HG03439 (cell line): ENCODE data around the gene LILRB5.
"Not testable (repeated sequence)": the region's sequence is repeated elsewhere in the genome, so short reads cannot be mapped to it uniquely, and the experiment has no call there.

Experiments
- ATAC-seq: cut with Tn5 transposase; IDR thresholded peaks from one replicate; pipeline ENCODE4 v1.9.1; 2021; ENCODE audit warnings: mild to moderate bottlenecking, moderate library complexity; ENCODE audit not compliant: unreplicated experiment

LILRB5 gene

GRCh38 chr19:54245936-54246335, 11.1 kb downstream of the LILRB5 start:
- ATAC-seq: no peak

- not testable (repeated sequence) for ATAC-seq
Measured at GRCh38 chr19:54243809-54244208, 13.3 kb downstream of the LILRB5 start.

- not testable (repeated sequence) for ATAC-seq
Measured at GRCh38 chr19:54242646-54243045, 14.4 kb downstream of the LILRB5 start, which contains the start of gene LILRA6. Gene LILRA6 (minus strand): TSS chr19:54242790.

- ATAC-seq: not testable (repeated sequence)
Measured at GRCh38 chr19:54242234-54242633, 14.8 kb downstream of the LILRB5 start.

- not testable (repeated sequence) for ATAC-seq
Measured at GRCh38 chr19:54240372-54241336, 16.4 kb downstream of the LILRB5 start.

GRCh38 chr19:54239491-54240371, 17.3 kb downstream of the LILRB5 start:
- not testable (repeated sequence) for ATAC-seq

- no peak for ATAC-seq
Measured at GRCh38 chr19:54233941-54234340, 23.1 kb downstream of the LILRB5 start.

GRCh38 chr19:54231077-54231931, 25.8 kb downstream of the LILRB5 start:
- ATAC-seq: no peak

- no peak for ATAC-seq
Measured at GRCh38 chr19:54230031-54230430, 27.0 kb downstream of the LILRB5 start.

- ATAC-seq: no peak
Measured at GRCh38 chr19:54229146-54229545, 27.9 kb downstream of the LILRB5 start.

GRCh38 chr19:54224619-54225018, 32.5 kb downstream of the LILRB5 start:
- not testable (repeated sequence) for ATAC-seq

- not testable (repeated sequence) for ATAC-seq
Measured at GRCh38 chr19:54223937-54224281, 33.2 kb downstream of the LILRB5 start.

GRCh38 chr19:54223277-54223936, 33.7 kb downstream of the LILRB5 start:
- ATAC-seq: not testable (repeated sequence)

GRCh38 chr19:54222474-54223276, 34.4 kb downstream of the LILRB5 start, which contains the start of gene LILRB3:
Gene LILRB3 (minus strand): TSS chr19:54223007. CDS start chr19:54222976, 31 bp downstream.
- ATAC-seq: not testable (repeated sequence)

- not testable (repeated sequence) for ATAC-seq
Measured at GRCh38 chr19:54221947-54222346, 35.1 kb downstream of the LILRB5 start.

- ATAC-seq: not testable (repeated sequence)
Measured at GRCh38 chr19:54219702-54220101, 37.4 kb downstream of the LILRB5 start.

GRCh38 chr19:54218960-54219661, 38.0 kb downstream of the LILRB5 start:
- ATAC-seq: no peak

- ATAC-seq: no peak
Measured at GRCh38 chr19:54218259-54218658, 38.8 kb downstream of the LILRB5 start.
